GM23248 (cell line): ENCODE results near the gene ATN1.

Experiments used
- EZH2 ChIP-seq: fragments of 200-600 bp; sonication (generic); IDR thresholded peaks from 2 replicates; pipeline ENCODE4 v1.6.1; 2018; ENCODE audit warnings: antibody characterized with exemption, mild to moderate bottlenecking; ENCODE audit not compliant: insufficient read depth, poor library complexity, severe bottlenecking
- EZH2phosphoT487 ChIP-seq: fragments of 200-600 bp; sonication (generic); IDR thresholded peaks from 2 replicates; pipeline ENCODE4 v1.6.1; 2018; ENCODE audit warnings: antibody characterized with exemption, moderate library complexity, mild to moderate bottlenecking, low read depth; ENCODE audit not compliant: insufficient read depth

DNA sequence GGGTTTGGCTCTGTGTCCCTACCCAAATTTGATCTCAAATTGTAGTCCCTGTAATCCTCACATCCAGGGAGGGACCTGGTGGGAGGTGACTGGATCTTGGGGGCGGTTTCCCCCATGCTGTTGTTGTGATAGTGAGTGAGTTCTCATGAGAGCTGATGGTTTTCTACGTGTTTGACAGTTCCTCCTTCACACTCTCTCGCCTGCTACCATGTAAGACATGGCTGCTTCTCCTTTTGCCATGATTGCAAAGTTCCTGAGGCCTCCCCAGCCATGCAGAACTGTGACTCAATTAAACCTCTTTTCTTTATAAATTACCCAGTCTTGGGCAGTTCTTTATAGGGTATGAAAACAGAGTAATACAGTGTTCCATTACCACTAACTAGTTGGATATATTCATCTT, 33.4 kb upstream of the ATN1 start:
- TF ChIP-seq EZH2phosphoT487 (no peak), EZH2 (no peak)
